Epithelial cell of esophagus (primary cell): ENCODE data around the gene MSX2.

Source experiments
- DNase-seq: peaks from one replicate; pipeline ENCODE4 v3.0.0; 2010; ENCODE audit warnings: low read depth
- H3K4me3 ChIP-seq: 2 replicates; pipeline ENCODE4 v1.5.1; 2011; ENCODE audit warnings: mild to moderate bottlenecking, low read length, control low read depth
- CTCF ChIP-seq: IDR thresholded peaks from 2 replicates; pipeline ENCODE4 v1.5.1; 2011; ENCODE audit warnings: low read depth, mild to moderate bottlenecking, low read length, control low read depth, inconsistent platforms; ENCODE audit not compliant: insufficient read depth; ENCODE audit errors: missing control alignments

The MSX2 gene

GRCh38 chr5:174688441-174689354, 35.7 kb upstream of the MSX2 start:
- H3K4me3 ChIP-seq, result no peak overlapping the region
- TF ChIP-seq CTCF, result no peak
- DNase-seq, result no peak

GRCh38 chr5:174690271-174690670, 34.1 kb upstream of the MSX2 start:
- no peak for DNase-seq
- H3K4me3 ChIP-seq, result no peak overlapping the region
- TF ChIP-seq CTCF, result no peak

GRCh38 chr5:174692381-174692780, 32.0 kb upstream of the MSX2 start:
- no peak for DNase-seq
- TF ChIP-seq CTCF, result no peak
- no peak overlapping the region for H3K4me3 ChIP-seq

GRCh38 chr5:174692982-174693422, 31.4 kb upstream of the MSX2 start:
- no peak overlapping the region for H3K4me3 ChIP-seq
- TF ChIP-seq CTCF, result no peak
- no peak for DNase-seq

GRCh38 chr5:174693697-174694385, 30.5 kb upstream of the MSX2 start:
- no peak overlapping the region for H3K4me3 ChIP-seq
- no peak for TF ChIP-seq CTCF
- no peak for DNase-seq

- H3K4me3 ChIP-seq, result no peak overlapping the region
- TF ChIP-seq CTCF, result no peak
- DNase-seq, result no peak
Measured at GRCh38 chr5:174694611-174695010, 29.8 kb upstream of the MSX2 start.

- no peak for DNase-seq
- TF ChIP-seq CTCF, result no peak
- H3K4me3 ChIP-seq, result no peak overlapping the region
Measured at GRCh38 chr5:174698156-174698555, 26.2 kb upstream of the MSX2 start.
